NT2/D1 (cell line): ENCODE measurements around the gene TSPAN14.

ENCODE experiments used
- SUZ12 ChIP-seq: IDR thresholded peaks from 2 replicates; pipeline ENCODE4 v1.6.1; 2011; ENCODE audit not compliant: insufficient read length, insufficient read depth; ENCODE audit errors: extremely low read depth
- ZNF274 ChIP-seq: IDR thresholded peaks from 2 replicates; pipeline ENCODE4 v1.6.1; 2011; ENCODE audit warnings: mild to moderate bottlenecking, low read depth, low read length

DNA sequence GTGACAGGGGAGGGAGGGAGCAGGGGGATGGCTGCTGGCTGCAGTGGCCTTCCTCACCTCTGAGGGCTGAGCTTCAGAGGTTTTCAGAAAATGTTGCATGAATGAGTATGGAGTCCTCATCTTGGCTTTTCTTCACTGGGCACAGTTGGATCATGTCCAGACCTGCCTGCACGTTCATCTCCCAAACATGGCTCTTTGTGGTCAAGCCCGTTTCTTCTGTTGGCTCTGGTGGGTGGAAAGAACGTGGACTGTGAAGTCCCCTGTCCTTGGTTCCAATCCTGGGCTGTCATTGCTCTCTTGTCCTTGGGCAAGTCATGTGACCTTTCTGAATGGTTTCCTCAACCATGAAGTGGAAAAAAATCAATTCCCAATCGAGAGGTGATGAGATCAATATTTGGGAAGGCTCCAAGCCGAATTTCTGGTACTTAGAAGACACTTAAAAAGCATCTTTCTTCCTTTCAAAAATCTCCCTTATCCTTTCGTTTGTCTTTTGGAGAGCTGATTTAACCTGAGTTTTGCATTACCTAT lies 34.5 kb downstream of the TSPAN14 start:
- TF ChIP-seq ZNF274 (no peak), SUZ12 (no peak)
